Psoas muscle (tissue), 8 donors: Measurements from ENCODE around the gene ZBTB7B. TPM values are rescaled to one million over a fixed set of nuclear protein-coding genes. Genes with fewer than 3 reads are reported as not detected.
A peak's percentile ranks its signal among the peaks of the same experiment; 100 is the strongest.

Experiments
- ATAC-seq, 4 donors: fragments of 200-7000 bp; cut with Tn5 transposase; one replicate each; pipeline ENCODE4 v1.9.1; 2020; ENCODE audit warnings: moderate library complexity in 3 of 4, mild to moderate bottlenecking in 2 of 4
- DNase-seq, 2 donors: peaks; one replicate each; pipeline ENCODE4 v3.0.0-alpha.2; 2020
- H3K27ac ChIP-seq: fragments of 200-600 bp; one replicate; pipeline ENCODE4 v1.8.0; 2022
- H3K27me3 ChIP-seq, 3 donors: fragments of 200-600 bp in 1 of 3; one replicate each; pipeline versions ENCODE4 v1.6.1 to v1.8.0; 2013 to 2022; ENCODE audit warnings: low read length in 2 of 3, mild to moderate bottlenecking in 2 of 3, moderate library complexity in 1 of 3; ENCODE audit not compliant: insufficient read depth in 3 of 3
- H3K36me3 ChIP-seq, 2 donors: fragments of 200-600 bp in 1 of 2; one replicate each; pipeline versions ENCODE4 v1.6.1 to v1.8.0; 2013 to 2022; ENCODE audit warnings: low read depth in 1 of 2, mild to moderate bottlenecking in 1 of 2, moderate library complexity in 1 of 2; ENCODE audit not compliant: insufficient read depth in 1 of 2
- H3K4me1 ChIP-seq: fragments of 200-600 bp; one replicate; pipeline ENCODE4 v1.8.0; 2022
- H3K4me3 ChIP-seq: fragments of 200-600 bp; one replicate; pipeline ENCODE4 v1.8.0; 2022; ENCODE audit warnings: mild to moderate bottlenecking
- H3K9me3 ChIP-seq: fragments of 200-600 bp; one replicate; pipeline ENCODE4 v1.8.0; 2022
- WGBS, 3 donors: extraction: QIAGEN DNeasy Blood & Tissue Kit; methylation state at CpG; one replicate each; pipeline versions ENCODE4 v1.1.6 to v1.1.7; 2013; 5-methylcytosine and 5-hydroxymethylcytosine counted together
- intact Hi-C, 2 donors: fragments of 100-400 bp; cut with DNase I; formaldehyde crosslinking; loops; one replicate each; pipeline versions ENCODE4 v1.11.0 to v1.14.2; 2022
- polyA plus RNA-seq, 3 donors: library from polyadenylated mRNA; stranded (reverse); fragments of 200-250 nt; gene quantifications; one replicate each; pipeline ENCODE4 v1.2.3, GENCODE V29; 2013
- total RNA-seq, 4 donors: library from RNA; stranded (reverse); fragmentation: NEBNext Ultra II Directional in 2 of 4; extraction: Animal tissue kit (Norgen Biotek cat#: 25700) in 2 of 4; gene quantifications; one replicate each; pipeline versions ENCODE4 v1.2.1 to v1.2.4, GENCODE V29; 2021 to 2023
- TF ChIP-seq, protein P1 (sequence below): fragments of 200-600 bp; IDR thresholded peaks from one replicate; pipeline ENCODE4 v1.8.0; 2022; ENCODE audit warnings: antibody characterized with exemption
- donor health status: healthy with polysubstance abuse.
- donor health status: DM: no; HTN: no; CAD: no; lungs with moderate emphysema.
- donor health status: Bipolar disorder and iron deficiency.
- donor health status: healthy.
- donor health status: DM: yes; HTN: yes; CAD: no.
- donor health status: DM: no; HTN: no; CAD: no.
- donor health status: DM: no; HTN: no; CAD: no.
- donor health status: DM: yes; HTN: yes; CAD: no.

ZBTB7B gene
- total and polyA plus RNA-seq, 7 donors = 20.2 to 97.9 (median 55.5) TPM

DNA sequence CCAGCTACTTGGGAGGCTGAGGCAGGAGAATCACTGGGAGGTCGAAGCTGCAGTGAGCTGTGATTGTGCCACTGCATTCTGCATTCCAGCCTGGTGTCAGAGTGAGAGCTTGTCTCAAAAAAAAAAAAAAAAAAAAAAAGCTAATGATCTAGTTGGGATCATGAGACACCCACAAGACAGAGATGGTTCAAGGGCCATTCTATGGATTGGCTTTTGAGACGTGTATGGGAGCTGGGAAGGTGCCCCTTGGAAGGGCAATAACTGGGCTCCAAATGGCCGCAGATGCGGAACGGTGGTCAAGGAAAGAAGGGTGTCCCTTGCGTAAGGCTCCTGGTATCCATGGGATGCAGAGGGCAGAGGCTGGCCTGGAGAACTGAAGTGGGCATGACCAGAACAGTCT, 41.8 kb downstream of the ZBTB7B start:
- no peaks in the 10 kb centered on the region for H3K9me3 ChIP-seq
- intact Hi-C loops = loop anchor here (2.0 to 5.0 kb wide), 2 partner anchors 36 to 38 kb away; no protein-coding TSS in a partner anchor
- no peak for ATAC-seq
- no peaks in the 10 kb centered on the region for H3K27me3 ChIP-seq
- no peak for DNase-seq
- TF ChIP-seq, protein P1, sequence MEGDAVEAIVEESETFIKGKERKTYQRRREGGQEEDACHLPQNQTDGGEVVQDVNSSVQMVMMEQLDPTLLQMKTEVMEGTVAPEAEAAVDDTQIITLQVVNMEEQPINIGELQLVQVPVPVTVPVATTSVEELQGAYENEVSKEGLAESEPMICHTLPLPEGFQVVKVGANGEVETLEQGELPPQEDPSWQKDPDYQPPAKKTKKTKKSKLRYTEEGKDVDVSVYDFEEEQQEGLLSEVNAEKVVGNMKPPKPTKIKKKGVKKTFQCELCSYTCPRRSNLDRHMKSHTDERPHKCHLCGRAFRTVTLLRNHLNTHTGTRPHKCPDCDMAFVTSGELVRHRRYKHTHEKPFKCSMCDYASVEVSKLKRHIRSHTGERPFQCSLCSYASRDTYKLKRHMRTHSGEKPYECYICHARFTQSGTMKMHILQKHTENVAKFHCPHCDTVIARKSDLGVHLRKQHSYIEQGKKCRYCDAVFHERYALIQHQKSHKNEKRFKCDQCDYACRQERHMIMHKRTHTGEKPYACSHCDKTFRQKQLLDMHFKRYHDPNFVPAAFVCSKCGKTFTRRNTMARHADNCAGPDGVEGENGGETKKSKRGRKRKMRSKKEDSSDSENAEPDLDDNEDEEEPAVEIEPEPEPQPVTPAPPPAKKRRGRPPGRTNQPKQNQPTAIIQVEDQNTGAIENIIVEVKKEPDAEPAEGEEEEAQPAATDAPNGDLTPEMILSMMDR = no peak
- H3K4me1 ChIP-seq = peaks cover 20% of the 10 kb centered on the region
- no peaks in the 10 kb centered on the region for H3K36me3 ChIP-seq
- 82 to 91% (median 84%) methylated on average over 6 of the region's 6 CpGs for WGBS, 3 donors
- peak overlapping the region; percentile 34 for H3K27ac ChIP-seq
- no peak overlapping the region for H3K4me3 ChIP-seq

DNA sequence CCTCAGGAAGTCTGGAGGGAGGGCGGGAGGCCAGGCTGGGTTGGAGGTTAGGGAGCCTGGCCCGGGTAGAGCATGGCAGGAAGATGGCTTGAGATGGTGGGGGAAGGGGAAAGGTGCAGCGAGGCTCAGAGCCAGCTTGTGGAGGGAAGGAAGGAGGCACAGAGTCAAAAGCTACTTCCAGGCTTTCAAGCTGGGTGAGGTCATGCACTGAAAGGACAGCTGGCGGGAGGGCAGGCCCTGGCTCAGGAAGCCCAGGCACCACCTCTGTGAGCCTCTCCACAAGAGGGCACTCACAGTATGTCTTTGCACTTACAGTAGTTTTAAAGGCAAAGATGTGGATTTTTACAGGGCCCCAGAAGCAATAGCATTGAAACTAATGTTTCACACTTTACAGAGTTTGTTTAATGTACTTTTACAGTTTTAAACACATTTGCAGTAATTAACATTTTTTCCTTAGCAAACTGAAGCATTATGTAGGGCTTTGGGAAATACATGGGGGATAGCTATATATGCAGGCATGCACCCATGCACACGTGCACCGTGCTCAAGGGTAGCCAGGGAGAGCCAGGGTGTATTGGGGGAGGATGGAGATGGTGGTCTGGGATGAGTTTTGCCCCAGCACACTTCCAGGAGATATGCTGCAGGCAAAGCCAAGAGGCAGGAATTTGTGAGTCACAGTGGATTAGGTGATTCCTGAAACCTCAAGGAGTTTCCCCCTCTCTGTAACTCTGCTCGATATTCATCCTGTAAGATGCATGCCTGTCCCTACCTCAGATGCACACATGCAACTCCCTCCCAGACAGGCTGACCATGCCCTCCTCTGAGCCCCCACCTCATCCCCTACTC, 42.4 kb downstream of the ZBTB7B start:
- H3K36me3 ChIP-seq = no peaks in the 10 kb centered on the region
- ATAC-seq = peak; percentile 95 to 98 (median 97)
- TF ChIP-seq, protein P1 = peak; percentile 84
- no peaks in the 10 kb centered on the region for H3K27me3 ChIP-seq
- peak; percentile 80 to 92 for DNase-seq
- peaks cover 27% of the 10 kb centered on the region for H3K4me1 ChIP-seq
- H3K27ac ChIP-seq = peak overlapping the region; percentile 34
- 30 to 34% (median 31%) methylated on average over 7 of the region's 7 CpGs for WGBS, 3 donors
- H3K9me3 ChIP-seq = no peaks in the 10 kb centered on the region
- intact Hi-C loops = loop anchor here (1.0 to 5.0 kb wide), 4 partner anchors 16 to 39 kb away; no protein-coding TSS in a partner anchor
- no peak overlapping the region for H3K4me3 ChIP-seq

DNA sequence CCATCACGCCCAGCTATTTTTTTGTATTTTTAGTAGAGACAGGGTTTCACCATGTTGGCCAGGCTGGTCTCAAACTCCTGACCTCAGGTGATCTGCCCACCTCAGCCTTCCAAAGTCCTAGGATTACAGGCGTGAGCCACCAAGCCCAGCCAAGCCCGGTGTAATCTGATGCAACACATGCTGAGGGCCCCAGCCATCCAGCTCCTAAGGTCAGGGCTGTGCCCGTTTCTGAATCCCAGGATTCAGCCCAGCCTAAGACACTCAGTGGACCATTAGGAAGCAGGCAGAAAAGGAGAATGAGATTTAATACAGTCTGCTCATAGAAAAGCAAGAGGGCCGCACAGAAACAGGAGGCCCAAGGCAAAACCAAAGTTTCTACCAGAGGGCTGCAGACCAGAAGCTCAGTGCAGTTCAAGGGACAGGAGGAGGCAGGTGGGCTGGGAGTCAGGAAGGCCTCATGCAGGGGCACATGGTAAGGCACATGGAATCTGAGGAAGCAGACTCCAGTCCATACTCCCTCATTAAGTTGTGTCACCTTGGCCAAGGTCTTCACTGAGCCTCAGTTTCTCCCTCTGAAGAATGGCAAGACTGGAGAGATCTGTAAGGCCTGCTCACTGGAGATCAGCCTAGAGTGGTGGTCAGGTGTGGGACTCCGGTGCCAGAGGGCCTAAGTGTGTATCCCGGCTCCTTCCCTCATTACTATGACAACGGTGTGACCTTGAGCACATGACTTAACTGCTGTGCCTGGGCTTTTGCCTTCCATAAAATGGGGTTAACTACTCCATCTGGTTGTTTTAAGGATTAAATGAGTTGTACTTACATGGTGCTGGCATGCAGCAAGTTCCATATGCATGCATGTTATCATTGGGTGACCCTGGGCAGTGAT, 46.1 kb downstream of the ZBTB7B start:
- DNase-seq (no peak), ATAC-seq (no peak)
- H3K4me1 ChIP-seq = peaks cover 31% of the 10 kb centered on the region
- no peak overlapping the region for H3K4me3 ChIP-seq
- no peaks in the 10 kb centered on the region for H3K27me3 ChIP-seq
- H3K27ac ChIP-seq = no peak overlapping the region
- WGBS, 3 donors = 58 to 69% (median 63%) methylated on average over 8 of the region's 8 CpGs
- TF ChIP-seq, protein P1 = no peak
- H3K36me3 ChIP-seq = peaks cover 0 to 8% of the 10 kb centered on the region in 2 donors
- H3K9me3 ChIP-seq = no peaks in the 10 kb centered on the region
- intact Hi-C loops = no loop called here

- intact Hi-C loops = loop anchor here in 1 of 2 donors (10.0 kb wide), 1 partner anchor 495 kb away; the partner anchor contains the start of gene UBE2Q1
- Histone ChIP-seq H3K27ac (peak overlapping the region; percentile 86), H3K4me1 (peaks cover 26% of the 10 kb centered on the region), H3K36me3 (peaks cover 0 to 20% of the 10 kb centered on the region in 2 donors), H3K27me3 (no peaks in the 10 kb centered on the region), H3K9me3 (no peaks in the 10 kb centered on the region), H3K4me3 (peak overlapping the region; percentile 88)
- WGBS, 3 donors = 17 to 18% (median 18%) methylated on average over 10 of the region's 10 CpGs
- DNase-seq = no peak
- ATAC-seq = peak in 1 of 4 donors; percentile 12
- TF ChIP-seq, protein P1 = no peak
Measured at GRCh38 chr1:155049651-155050559, 47.3 kb downstream of the ZBTB7B start.
